Esophagus muscularis mucosa (tissue), 4 donors: Measurements from ENCODE around the gene AOC2.

Experiments
- EP300 ChIP-seq: sonication (generic); formaldehyde crosslinking; IDR thresholded peaks from one replicate; pipeline ENCODE4 v1.6.1; 2017; ENCODE audit warnings: antibody characterized with exemption
- POLR2A ChIP-seq: fragments of 450-650 bp; IDR thresholded peaks from one replicate; pipeline ENCODE4 v1.6.1; 2017; ENCODE audit warnings: antibody characterized with exemption, moderate library complexity, mild to moderate bottlenecking, low read depth
- POLR2AphosphoS5 ChIP-seq, 2 donors: sonication (generic); formaldehyde crosslinking; IDR thresholded peaks; one replicate each; pipeline ENCODE4 v1.6.1; 2017; ENCODE audit warnings: antibody characterized with exemption in 2 of 2
- TF ChIP-seq, protein P1 (sequence below), 3 experiments: fragments of 200-600 bp in 2 of 3; fragments of 450-650 bp in 1 of 3; sonication (generic) in 2 of 3; IDR thresholded peaks; one replicate each; pipeline ENCODE4 v1.5.1; 2017 to 2019; ENCODE audit warnings: antibody characterized with exemption in 3 of 3, mild to moderate bottlenecking in 2 of 3, moderate library complexity in 1 of 3

GRCh38 chr17:42878924-42879595 lies 34.7 kb downstream of the AOC2 start:
- TF ChIP-seq, protein P1, sequence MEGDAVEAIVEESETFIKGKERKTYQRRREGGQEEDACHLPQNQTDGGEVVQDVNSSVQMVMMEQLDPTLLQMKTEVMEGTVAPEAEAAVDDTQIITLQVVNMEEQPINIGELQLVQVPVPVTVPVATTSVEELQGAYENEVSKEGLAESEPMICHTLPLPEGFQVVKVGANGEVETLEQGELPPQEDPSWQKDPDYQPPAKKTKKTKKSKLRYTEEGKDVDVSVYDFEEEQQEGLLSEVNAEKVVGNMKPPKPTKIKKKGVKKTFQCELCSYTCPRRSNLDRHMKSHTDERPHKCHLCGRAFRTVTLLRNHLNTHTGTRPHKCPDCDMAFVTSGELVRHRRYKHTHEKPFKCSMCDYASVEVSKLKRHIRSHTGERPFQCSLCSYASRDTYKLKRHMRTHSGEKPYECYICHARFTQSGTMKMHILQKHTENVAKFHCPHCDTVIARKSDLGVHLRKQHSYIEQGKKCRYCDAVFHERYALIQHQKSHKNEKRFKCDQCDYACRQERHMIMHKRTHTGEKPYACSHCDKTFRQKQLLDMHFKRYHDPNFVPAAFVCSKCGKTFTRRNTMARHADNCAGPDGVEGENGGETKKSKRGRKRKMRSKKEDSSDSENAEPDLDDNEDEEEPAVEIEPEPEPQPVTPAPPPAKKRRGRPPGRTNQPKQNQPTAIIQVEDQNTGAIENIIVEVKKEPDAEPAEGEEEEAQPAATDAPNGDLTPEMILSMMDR (IDR thresholded peaks at IDR 0.05) = no peak
- TF ChIP-seq EP300 = no peak
- no peak for TF ChIP-seq POLR2A
- TF ChIP-seq POLR2AphosphoS5 (IDR thresholded peaks at IDR 0.05) = no peak
